PFSK-1 (cell line): Measurements from ENCODE around the gene KRT71.

Experiments used
- FOXP2 ChIP-seq: optimal IDR thresholded peaks from 2 replicates; pipeline ENCODE3; 2011; ENCODE audit warnings: borderline replicate concordance, control low read depth, inconsistent platforms; ENCODE audit not compliant: insufficient read depth; ENCODE audit errors: extremely low read length, extremely low read depth
- POLR2AphosphoS5 ChIP-seq: IDR thresholded peaks from 2 replicates; pipeline ENCODE4 v1.6.1; 2012; ENCODE audit warnings: low read depth, mild to moderate bottlenecking, control low read depth, low read length, moderate library complexity
- REST ChIP-seq, 2 experiments: IDR thresholded peaks; 2 replicates each; pipeline versions ENCODE4 v1.6.1 to v1.8.0; 2011 to 2012; ENCODE audit warnings: low read depth in 2 of 2, low read length in 2 of 2, control low read depth in 1 of 2, inconsistent platforms in 1 of 2, mild to moderate bottlenecking in 1 of 2, moderate library complexity in 1 of 2; ENCODE audit not compliant: insufficient read depth in 1 of 2
- SIN3A ChIP-seq: IDR thresholded peaks from 2 replicates; pipeline ENCODE4 v1.6.1; 2012; ENCODE audit warnings: mild to moderate bottlenecking, low read length, moderate library complexity, borderline replicate concordance; ENCODE audit not compliant: insufficient read depth
- TAF1 ChIP-seq: IDR thresholded peaks from 2 replicates; pipeline ENCODE4 v1.6.1; 2012; ENCODE audit warnings: low read length, control low read depth, borderline replicate concordance; ENCODE audit not compliant: insufficient read depth

The KRT71 gene

GRCh38 chr12:52521175-52521567, 31.8 kb downstream of the KRT71 start:
- TF ChIP-seq SIN3A (no peak), FOXP2 (no peak), POLR2AphosphoS5 (no peak), REST (IDR thresholded peaks at IDR 0.05; ENCODE audit: insufficient read depth in 1 of 2, low read depth in 2 of 2, low read length in 2 of 2) (no peak), TAF1 (no peak)

- no peak for TF ChIP-seq POLR2AphosphoS5
- TF ChIP-seq REST (IDR thresholded peaks at IDR 0.05; ENCODE audit: insufficient read depth in 1 of 2, low read depth in 2 of 2, low read length in 2 of 2) = no peak
- TF ChIP-seq FOXP2 = no peak
- TF ChIP-seq TAF1 = no peak
- TF ChIP-seq SIN3A = no peak
These were observed 32.9 kb downstream of the KRT71 start, which contains the start of gene KRT5 for GRCh38 chr12:52519826-52520662. KRT5 (minus strand) TSS chr12:52520394; CDS start chr12:52520296, 98 bp downstream.

GRCh38 chr12:52519387-52519703, 33.6 kb downstream of the KRT71 start:
- no peak for TF ChIP-seq SIN3A
- TF ChIP-seq TAF1 = no peak
- no peak for TF ChIP-seq FOXP2
- no peak for TF ChIP-seq POLR2AphosphoS5

- TF ChIP-seq FOXP2 = no peak
These were observed 34.2 kb downstream of the KRT71 start for GRCh38 chr12:52518574-52519386.

GRCh38 chr12:52517888-52518287, 35.1 kb downstream of the KRT71 start:
- TF ChIP-seq REST (IDR thresholded peaks at IDR 0.05; ENCODE audit: insufficient read depth in 1 of 2, low read depth in 2 of 2, low read length in 2 of 2) = no peak
- no peak for TF ChIP-seq TAF1
- TF ChIP-seq FOXP2 = no peak
- no peak for TF ChIP-seq POLR2AphosphoS5
- no peak for TF ChIP-seq SIN3A
